Mucosa of stomach (tissue), 1 donor: ENCODE results near the gene KRTAP20-4.

Experiments
- H3K27me3 ChIP-seq: one replicate; pipeline ENCODE4 v1.7.0; 2013; ENCODE audit warnings: mild to moderate bottlenecking, low read length; ENCODE audit not compliant: control insufficient read depth, insufficient read depth
- H3K36me3 ChIP-seq: one replicate; pipeline ENCODE4 v1.7.0; 2013; ENCODE audit warnings: low read length; ENCODE audit not compliant: control insufficient read depth, insufficient read depth
- H3K4me1 ChIP-seq: one replicate; pipeline ENCODE4 v1.7.0; 2013; ENCODE audit warnings: mild to moderate bottlenecking, low read length; ENCODE audit not compliant: control insufficient read depth, insufficient read depth
- H3K4me3 ChIP-seq: one replicate; pipeline ENCODE4 v1.7.0; 2013; ENCODE audit warnings: low read length
- H3K9ac ChIP-seq: one replicate; pipeline ENCODE4 v1.7.0; 2013; ENCODE audit warnings: mild to moderate bottlenecking, low read length, moderate library complexity
- H3K9me3 ChIP-seq: one replicate; pipeline ENCODE4 v1.7.0; 2013; ENCODE audit warnings: mild to moderate bottlenecking, low read length, moderate library complexity; ENCODE audit not compliant: control insufficient read depth
- donor health status: Pancreatic carcinoma.

Gene KRTAP20-4

DNA sequence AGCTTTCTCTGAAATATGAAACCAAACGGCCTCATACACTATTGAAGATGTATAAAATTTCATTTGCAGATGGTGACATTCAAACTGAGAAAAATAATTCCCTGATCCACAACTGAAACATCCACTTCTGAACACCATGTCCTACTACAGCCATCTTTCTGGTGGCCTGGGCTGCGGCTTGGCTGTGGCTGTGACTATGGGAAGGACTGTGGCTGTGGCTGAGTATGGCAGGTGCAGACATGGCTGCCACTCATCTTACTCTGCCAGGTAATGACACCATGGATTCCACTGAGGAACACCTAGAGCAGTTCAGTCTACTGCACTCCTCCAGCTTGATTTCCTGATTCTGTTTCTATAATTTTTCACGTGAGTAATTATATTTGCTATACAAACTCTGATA, at the start of gene KRTAP20-4:
Gene KRTAP20-4, plus strand, starts transcription at position 106 of the 400 bp plus-strand sequence.
- Histone ChIP-seq H3K9me3 (no peaks in the 10 kb centered on the region), H3K36me3 (no peaks in the 10 kb centered on the region), H3K4me3 (no peak within 1 kb of the TSS), H3K27me3 (no peaks in the 10 kb centered on the region), H3K4me1 (no peaks in the 10 kb centered on the region), H3K9ac (no peak within 1 kb of the TSS)

DNA sequence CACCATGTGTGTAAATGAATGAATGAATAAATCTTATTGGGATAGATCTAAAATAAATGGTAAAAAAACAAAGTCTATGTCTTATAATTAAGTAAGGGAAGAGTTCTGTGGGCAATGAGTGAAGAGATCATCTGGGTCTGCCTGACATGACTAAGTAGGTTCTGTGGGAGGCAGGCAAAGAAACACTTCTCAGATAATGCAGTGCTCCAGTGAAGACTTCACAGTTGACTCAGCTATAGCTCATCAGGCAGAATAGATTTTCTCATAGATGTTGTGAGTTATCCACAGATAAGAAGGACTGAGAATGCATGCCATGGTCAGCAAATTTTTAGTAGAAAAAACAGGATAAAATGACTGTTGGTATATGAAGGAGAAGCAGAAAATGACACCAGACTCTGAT, 42.7 kb upstream of the KRTAP20-4 start:
- H3K36me3 ChIP-seq: no peaks in the 10 kb centered on the region
- H3K4me1 ChIP-seq: no peaks in the 10 kb centered on the region
- H3K9me3 ChIP-seq: no peaks in the 10 kb centered on the region
- H3K27me3 ChIP-seq: no peaks in the 10 kb centered on the region
- H3K9ac ChIP-seq: no peak overlapping the region
- H3K4me3 ChIP-seq: no peak overlapping the region

- H3K36me3 ChIP-seq: no peaks in the 10 kb centered on the region
- H3K4me3 ChIP-seq: no peak overlapping the region
- no peaks in the 10 kb centered on the region for H3K9me3 ChIP-seq
- H3K27me3 ChIP-seq: no peaks in the 10 kb centered on the region
- H3K4me1 ChIP-seq: no peaks in the 10 kb centered on the region
- H3K9ac ChIP-seq: no peak overlapping the region
Observed at GRCh38 chr21:30579346-30579745, 41.1 kb upstream of the KRTAP20-4 start.

DNA sequence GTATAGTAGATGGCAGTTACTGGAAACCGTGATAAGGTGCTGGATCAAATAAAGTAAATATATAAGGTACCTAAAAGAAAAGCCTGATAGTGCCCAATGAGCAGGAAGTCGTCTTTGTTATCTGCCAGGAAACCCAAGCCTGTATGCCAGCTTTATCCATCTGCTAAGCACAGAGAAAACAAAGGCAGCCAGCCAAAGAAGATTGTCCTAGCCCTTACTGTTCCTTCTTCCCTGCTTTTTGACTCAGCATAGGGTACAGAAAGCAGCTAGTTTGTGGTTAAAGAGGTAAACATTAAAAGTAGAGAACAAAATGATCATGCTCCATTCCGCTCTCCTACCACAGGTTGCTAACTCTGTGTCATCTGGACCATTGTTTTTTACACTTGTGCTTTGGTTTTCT, 40.3 kb upstream of the KRTAP20-4 start:
- H3K9ac ChIP-seq: no peak overlapping the region
- H3K27me3 ChIP-seq: no peaks in the 10 kb centered on the region
- H3K4me1 ChIP-seq: no peaks in the 10 kb centered on the region
- H3K9me3 ChIP-seq: no peaks in the 10 kb centered on the region
- H3K36me3 ChIP-seq: no peaks in the 10 kb centered on the region
- no peak overlapping the region for H3K4me3 ChIP-seq

DNA sequence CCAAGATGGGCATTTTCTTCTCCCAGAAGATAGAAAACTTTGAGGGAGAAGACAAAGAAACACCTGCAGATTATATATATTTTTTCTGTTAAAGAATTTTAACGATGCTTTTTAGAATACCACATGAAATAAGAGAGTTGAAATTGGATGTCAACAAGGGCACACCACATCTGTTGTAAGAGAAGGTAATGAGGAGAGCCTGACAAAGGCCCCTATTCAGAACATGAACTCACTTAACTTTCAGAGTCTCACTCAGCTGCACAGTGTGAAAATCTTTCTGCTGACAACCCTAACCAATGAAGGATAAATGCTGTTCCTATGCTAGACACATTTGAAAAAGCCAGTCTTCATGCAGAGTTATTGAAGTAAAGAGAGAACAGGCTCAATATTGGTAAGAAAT, 37.6 kb upstream of the KRTAP20-4 start:
- Histone ChIP-seq H3K4me3 (no peak overlapping the region), H3K9me3 (no peaks in the 10 kb centered on the region), H3K36me3 (no peaks in the 10 kb centered on the region), H3K9ac (no peak overlapping the region), H3K4me1 (no peaks in the 10 kb centered on the region), H3K27me3 (no peaks in the 10 kb centered on the region)

GRCh38 chr21:30590297-30590696, 30.1 kb upstream of the KRTAP20-4 start, which contains the start of gene KRTAP22-2:
KRTAP22-2 (minus strand) TSS chr21:30590397.
- H3K27me3 ChIP-seq: no peaks in the 10 kb centered on the region
- no peaks in the 10 kb centered on the region for H3K36me3 ChIP-seq
- H3K9ac ChIP-seq: no peak within 1 kb of the TSS
- no peaks in the 10 kb centered on the region for H3K4me1 ChIP-seq
- H3K9me3 ChIP-seq: no peaks in the 10 kb centered on the region
- H3K4me3 ChIP-seq: no peak within 1 kb of the TSS

- H3K9me3 ChIP-seq: no peaks in the 10 kb centered on the region
- H3K27me3 ChIP-seq: no peaks in the 10 kb centered on the region
- H3K9ac ChIP-seq: no peak within 1 kb of the TSS
- H3K36me3 ChIP-seq: no peaks in the 10 kb centered on the region
- no peak within 1 kb of the TSS for H3K4me3 ChIP-seq
- no peaks in the 10 kb centered on the region for H3K4me1 ChIP-seq
Observed at GRCh38 chr21:30592140-30592539, 28.3 kb upstream of the KRTAP20-4 start, which contains the start of gene KRTAP6-3. KRTAP6-3 (plus strand) TSS chr21:30592440; CDS start chr21:30592446, 6 bp downstream.

- no peaks in the 10 kb centered on the region for H3K9me3 ChIP-seq
- no peak within 1 kb of the TSS for H3K9ac ChIP-seq
- no peaks in the 10 kb centered on the region for H3K27me3 ChIP-seq
- no peaks in the 10 kb centered on the region for H3K36me3 ChIP-seq
- no peaks in the 10 kb centered on the region for H3K4me1 ChIP-seq
- no peak within 1 kb of the TSS for H3K4me3 ChIP-seq
Observed at GRCh38 chr21:30598802-30599201, 21.6 kb upstream of the KRTAP20-4 start, which contains the start of gene KRTAP6-2. KRTAP6-2 (minus strand) TSS chr21:30598902; CDS start chr21:30598874, 28 bp downstream.

GRCh38 chr21:30600787-30601186, 19.6 kb upstream of the KRTAP20-4 start, which contains the start of gene KRTAP22-1:
KRTAP22-1 (plus strand) TSS chr21:30601087.
- Histone ChIP-seq H3K36me3 (no peaks in the 10 kb centered on the region), H3K9ac (no peak within 1 kb of the TSS), H3K27me3 (no peaks in the 10 kb centered on the region), H3K4me3 (no peak within 1 kb of the TSS), H3K4me1 (no peaks in the 10 kb centered on the region), H3K9me3 (no peaks in the 10 kb centered on the region)

- Histone ChIP-seq H3K9me3 (no peaks in the 10 kb centered on the region), H3K4me1 (no peaks in the 10 kb centered on the region)
Observed at GRCh38 chr21:30605968-30606367, 14.5 kb upstream of the KRTAP20-4 start.

DNA sequence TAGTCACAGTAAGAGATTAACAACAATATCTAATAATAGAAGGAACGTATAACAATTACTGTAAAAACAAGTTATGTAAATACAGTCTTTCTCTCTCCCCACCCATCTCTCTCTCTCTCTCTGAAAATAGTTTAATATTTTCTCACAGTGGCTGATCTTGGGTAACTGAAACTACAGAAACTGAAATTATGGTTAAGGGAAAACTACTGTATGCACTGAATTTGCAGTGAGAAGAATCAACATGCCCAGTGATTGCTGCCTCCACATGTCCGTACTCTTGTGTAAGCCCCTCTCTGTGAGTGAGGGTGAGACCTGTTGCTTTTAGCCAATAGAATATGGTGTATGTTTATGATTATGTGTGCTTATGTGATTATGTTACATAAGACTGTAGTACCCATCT, 8.3 kb upstream of the KRTAP20-4 start:
- H3K36me3 ChIP-seq: no peaks in the 10 kb centered on the region
- no peaks in the 10 kb centered on the region for H3K4me1 ChIP-seq
- H3K9ac ChIP-seq: no peak overlapping the region
- no peaks in the 10 kb centered on the region for H3K27me3 ChIP-seq
- H3K4me3 ChIP-seq: no peak overlapping the region
- no peaks in the 10 kb centered on the region for H3K9me3 ChIP-seq

More at GRCh38 chr21:30605968-30606367, 14.5 kb upstream of the KRTAP20-4 start:
- H3K4me3 ChIP-seq: no peak overlapping the region
- H3K9ac ChIP-seq: no peak overlapping the region
- H3K27me3 ChIP-seq: no peaks in the 10 kb centered on the region
- no peaks in the 10 kb centered on the region for H3K36me3 ChIP-seq

GRCh38 chr21:30613836-30614235, 6.6 kb upstream of the KRTAP20-4 start, which contains the start of gene KRTAP6-1:
KRTAP6-1 (minus strand) TSS chr21:30613930; CDS start chr21:30613904, 26 bp downstream.
- no peaks in the 10 kb centered on the region for H3K9me3 ChIP-seq
- H3K4me1 ChIP-seq: no peaks in the 10 kb centered on the region
- H3K9ac ChIP-seq: no peak within 1 kb of the TSS
- no peaks in the 10 kb centered on the region for H3K36me3 ChIP-seq
- H3K27me3 ChIP-seq: no peaks in the 10 kb centered on the region
- no peak within 1 kb of the TSS for H3K4me3 ChIP-seq

GRCh38 chr21:30615199-30615598, 5.2 kb upstream of the KRTAP20-4 start:
- H3K4me3 ChIP-seq: no peak overlapping the region
- H3K27me3 ChIP-seq: no peaks in the 10 kb centered on the region
- no peaks in the 10 kb centered on the region for H3K4me1 ChIP-seq
- no peaks in the 10 kb centered on the region for H3K36me3 ChIP-seq
- H3K9ac ChIP-seq: no peak overlapping the region
- no peaks in the 10 kb centered on the region for H3K9me3 ChIP-seq
